ENCODE measurements around the gene INSIG2. TPM values are rescaled to one million over a fixed set of nuclear protein-coding genes. Genes with fewer than 3 reads are reported as not detected.

INSIG2 gene
- total RNA-seq, 4 donors from 2014 or later: 10.5 to 18.6 (median 13.4) TPM

DNA sequence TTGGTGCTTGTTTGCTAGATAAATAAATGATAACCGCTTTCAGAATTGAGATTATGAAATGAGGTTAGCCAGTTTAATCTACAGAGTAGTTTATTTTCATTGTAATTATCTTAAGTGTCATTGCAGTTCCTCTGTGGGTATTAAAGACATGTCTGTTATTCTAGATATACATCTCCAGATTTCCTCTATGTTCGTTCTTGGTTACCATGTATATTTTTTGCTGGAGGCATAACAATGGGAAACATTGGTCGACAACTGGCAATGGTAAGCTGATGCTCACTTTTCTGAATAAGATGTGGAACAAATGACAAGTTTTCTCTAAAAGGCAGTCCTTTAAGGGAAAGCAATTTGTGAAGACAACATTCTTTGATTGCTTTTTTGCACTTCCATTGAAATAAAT lies 18.7 kb downstream of the INSIG2 start:
- peaks cover 0 to 48% (median 0%) of the 10 kb centered on the region in 3 donors for H3K36me3 ChIP-seq

DNA sequence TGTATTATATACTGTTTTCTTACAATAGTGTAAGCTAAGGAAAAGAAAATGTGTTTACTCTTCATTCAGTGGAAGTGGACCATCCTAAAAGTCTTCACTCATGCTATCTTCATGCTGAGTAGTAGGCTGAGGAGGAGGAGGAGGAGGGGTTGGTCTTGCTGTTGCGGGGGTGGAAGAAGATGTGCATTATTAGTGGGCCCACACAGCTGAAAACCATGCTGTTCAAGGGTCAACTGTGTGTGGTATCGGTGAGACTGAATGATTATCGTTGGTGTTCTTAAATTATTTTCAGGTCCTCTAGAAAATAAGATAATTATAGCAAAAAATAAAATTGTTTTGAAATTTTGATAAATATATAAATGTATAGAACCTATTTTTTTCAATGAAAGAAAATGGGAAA lies 22.0 kb downstream of the INSIG2 start:
- no peaks in the 10 kb centered on the region for H3K4me1 ChIP-seq
- WGBS, 2 donors: 96% methylated on average over 3 of the region's 3 CpGs
- no peak for TF ChIP-seq EP300 (IDR thresholded peaks at IDR 0.05)
- H3K27me3 ChIP-seq: no peaks in the 10 kb centered on the region
- no peaks in the 10 kb centered on the region for H3K9me3 ChIP-seq
- H3K27ac ChIP-seq: no peak overlapping the region
- no peak for DNase-seq (ENCODE audit: low spot score in 2 of 2)
- H3K36me3 ChIP-seq: peaks cover 0 to 37% (median 0%) of the 10 kb centered on the region in 3 donors
- H3K4me3 ChIP-seq: no peak overlapping the region

More for the DNA sequence above, 18.7 kb downstream of the INSIG2 start:
- Histone ChIP-seq H3K27ac (no peak overlapping the region), H3K27me3 (no peaks in the 10 kb centered on the region), H3K4me3 (no peak overlapping the region), H3K4me1 (no peaks in the 10 kb centered on the region), H3K9me3 (no peaks in the 10 kb centered on the region)
- 87 to 91% methylated on average over 3 of the region's 3 CpGs for WGBS, 2 donors
- TF ChIP-seq POLR2A (IDR thresholded peaks at IDR 0.05) (no peak), EP300 (IDR thresholded peaks at IDR 0.05) (no peak)
- TF ChIP-seq, protein P1, sequence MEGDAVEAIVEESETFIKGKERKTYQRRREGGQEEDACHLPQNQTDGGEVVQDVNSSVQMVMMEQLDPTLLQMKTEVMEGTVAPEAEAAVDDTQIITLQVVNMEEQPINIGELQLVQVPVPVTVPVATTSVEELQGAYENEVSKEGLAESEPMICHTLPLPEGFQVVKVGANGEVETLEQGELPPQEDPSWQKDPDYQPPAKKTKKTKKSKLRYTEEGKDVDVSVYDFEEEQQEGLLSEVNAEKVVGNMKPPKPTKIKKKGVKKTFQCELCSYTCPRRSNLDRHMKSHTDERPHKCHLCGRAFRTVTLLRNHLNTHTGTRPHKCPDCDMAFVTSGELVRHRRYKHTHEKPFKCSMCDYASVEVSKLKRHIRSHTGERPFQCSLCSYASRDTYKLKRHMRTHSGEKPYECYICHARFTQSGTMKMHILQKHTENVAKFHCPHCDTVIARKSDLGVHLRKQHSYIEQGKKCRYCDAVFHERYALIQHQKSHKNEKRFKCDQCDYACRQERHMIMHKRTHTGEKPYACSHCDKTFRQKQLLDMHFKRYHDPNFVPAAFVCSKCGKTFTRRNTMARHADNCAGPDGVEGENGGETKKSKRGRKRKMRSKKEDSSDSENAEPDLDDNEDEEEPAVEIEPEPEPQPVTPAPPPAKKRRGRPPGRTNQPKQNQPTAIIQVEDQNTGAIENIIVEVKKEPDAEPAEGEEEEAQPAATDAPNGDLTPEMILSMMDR (IDR thresholded peaks at IDR 0.05): no peak
- DNase-seq (ENCODE audit: low spot score in 2 of 2): no peak

DNA sequence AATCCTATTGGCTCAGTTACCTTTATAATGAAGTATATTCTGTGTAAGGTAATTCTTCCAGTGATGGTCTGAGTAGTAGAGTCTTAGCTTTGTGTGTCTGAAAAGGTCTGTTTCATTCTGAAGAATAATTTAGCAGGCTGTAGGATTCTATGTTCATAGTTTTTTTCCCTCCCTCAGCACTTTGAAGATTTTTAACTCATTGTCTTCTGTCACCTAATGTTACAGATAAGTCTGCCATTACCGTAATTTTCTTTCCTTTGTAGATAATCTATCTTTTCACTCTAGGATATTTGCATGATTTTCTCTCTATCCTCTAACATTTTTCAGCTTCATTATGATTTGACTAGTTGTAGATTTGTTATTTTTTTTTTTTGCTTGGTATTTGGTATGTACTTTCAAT lies 22.7 kb downstream of the INSIG2 start:
- H3K9me3 ChIP-seq: no peaks in the 10 kb centered on the region
- DNase-seq (ENCODE audit: low spot score in 2 of 2): no peak
- H3K27ac ChIP-seq: no peak overlapping the region
- 96 to 100% methylated on average over 1 of the region's 1 CpG for WGBS, 2 donors
- H3K4me3 ChIP-seq: no peak overlapping the region
- peaks cover 0 to 30% (median 0%) of the 10 kb centered on the region in 3 donors for H3K36me3 ChIP-seq
- no peaks in the 10 kb centered on the region for H3K27me3 ChIP-seq
- TF ChIP-seq POLR2A (IDR thresholded peaks at IDR 0.05) (no peak), EP300 (IDR thresholded peaks at IDR 0.05) (no peak)
- TF ChIP-seq, protein P1 (IDR thresholded peaks at IDR 0.05): no peak
- no peaks in the 10 kb centered on the region for H3K4me1 ChIP-seq

DNA sequence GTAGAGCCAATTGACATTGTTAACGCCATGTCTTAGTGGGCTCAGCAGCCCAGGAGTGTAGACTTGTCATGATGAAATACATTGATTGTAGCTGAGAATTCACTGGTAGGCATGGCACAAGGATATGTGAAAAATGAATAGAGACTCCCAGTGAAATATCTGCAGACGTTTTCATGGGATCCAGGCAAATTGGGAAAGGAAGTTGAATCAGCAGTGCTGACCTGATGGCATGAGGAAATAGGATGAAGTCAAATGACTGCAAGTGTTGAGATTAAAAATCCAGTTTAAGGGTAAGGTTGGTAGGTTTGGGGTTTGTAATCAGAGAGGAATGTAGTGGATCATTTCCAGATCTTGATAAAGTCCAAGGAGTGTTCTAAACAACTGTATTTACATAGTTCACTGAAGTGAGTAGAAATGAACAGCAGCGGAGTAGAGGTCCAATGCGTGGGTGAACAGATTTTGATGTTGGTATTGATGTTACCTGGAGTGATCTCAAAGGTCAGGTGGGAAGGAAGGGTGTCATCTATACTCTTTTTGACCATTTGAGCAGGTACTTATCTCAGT lies 24.6 kb downstream of the INSIG2 start:
- WGBS, 2 donors: 72 to 77% methylated on average over 4 of the region's 4 CpGs
- Histone ChIP-seq H3K4me3 (no peak overlapping the region), H3K36me3 (peaks cover 0 to 15% (median 0%) of the 10 kb centered on the region in 3 donors), H3K27me3 (no peaks in the 10 kb centered on the region), H3K27ac (no peak overlapping the region), H3K4me1 (no peaks in the 10 kb centered on the region), H3K9me3 (no peaks in the 10 kb centered on the region)
- TF ChIP-seq EP300 (IDR thresholded peaks at IDR 0.05): no peak
- no peak for TF ChIP-seq POLR2A (IDR thresholded peaks at IDR 0.05)
- TF ChIP-seq, protein P1 (IDR thresholded peaks at IDR 0.05): no peak
- DNase-seq (ENCODE audit: low spot score in 2 of 2): no peak

DNA sequence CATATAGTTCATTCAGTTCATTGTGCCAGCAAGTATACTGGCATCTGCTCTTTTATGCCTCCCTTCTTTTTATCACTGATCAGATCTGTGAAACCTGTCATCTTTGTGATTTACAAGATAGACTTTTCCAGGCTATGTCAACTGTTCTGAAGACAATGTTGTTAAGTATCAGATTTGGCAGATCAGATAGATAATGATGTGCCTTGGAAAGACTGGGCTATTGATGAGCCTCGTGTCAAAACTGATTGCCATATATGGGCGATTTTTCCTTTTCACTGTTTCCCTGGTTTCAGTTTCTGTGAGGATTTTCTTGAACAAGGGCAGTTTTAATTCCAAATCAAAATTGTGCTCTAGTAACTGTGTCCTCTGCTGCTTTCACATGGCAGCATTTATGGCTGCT lies 26.6 kb downstream of the INSIG2 start:
- no peak overlapping the region for H3K27ac ChIP-seq
- H3K4me3 ChIP-seq: no peak overlapping the region
- WGBS, 2 donors: 69 to 80% methylated on average over 2 of the region's 2 CpGs
- no peaks in the 10 kb centered on the region for H3K27me3 ChIP-seq
- peaks cover 0 to 10% (median 0%) of the 10 kb centered on the region in 4 donors for H3K4me1 ChIP-seq
- no peaks in the 10 kb centered on the region for H3K9me3 ChIP-seq
- H3K36me3 ChIP-seq: no peaks in the 10 kb centered on the region
- TF ChIP-seq, protein P1 (IDR thresholded peaks at IDR 0.05): no peak
- no peak for TF ChIP-seq POLR2A (IDR thresholded peaks at IDR 0.05)
- no peak for TF ChIP-seq EP300 (IDR thresholded peaks at IDR 0.05)
- no peak for DNase-seq (ENCODE audit: low spot score in 2 of 2)

Measured in tibial nerve (tissue), 4 donors.